GM12875 (cell line): ENCODE results near the gene CAPN10.
"Not testable (repeated sequence)": the region's sequence is repeated elsewhere in the genome, so short reads cannot be mapped to it uniquely, and the experiment has no call there.

Experiments used
- H3K4me3 ChIP-seq: one replicate; pipeline ENCODE4 v1.5.1; 2011; ENCODE audit warnings: low read depth, low read length, control low read depth
- TF ChIP-seq, protein P1 (sequence below): IDR thresholded peaks from 2 replicates; pipeline ENCODE4 v1.5.1; 2011; ENCODE audit warnings: low read depth, mild to moderate bottlenecking, control low read depth, inconsistent platforms, low read length, moderate library complexity, borderline replicate concordance; ENCODE audit not compliant: insufficient read depth

Gene CAPN10, protein sequence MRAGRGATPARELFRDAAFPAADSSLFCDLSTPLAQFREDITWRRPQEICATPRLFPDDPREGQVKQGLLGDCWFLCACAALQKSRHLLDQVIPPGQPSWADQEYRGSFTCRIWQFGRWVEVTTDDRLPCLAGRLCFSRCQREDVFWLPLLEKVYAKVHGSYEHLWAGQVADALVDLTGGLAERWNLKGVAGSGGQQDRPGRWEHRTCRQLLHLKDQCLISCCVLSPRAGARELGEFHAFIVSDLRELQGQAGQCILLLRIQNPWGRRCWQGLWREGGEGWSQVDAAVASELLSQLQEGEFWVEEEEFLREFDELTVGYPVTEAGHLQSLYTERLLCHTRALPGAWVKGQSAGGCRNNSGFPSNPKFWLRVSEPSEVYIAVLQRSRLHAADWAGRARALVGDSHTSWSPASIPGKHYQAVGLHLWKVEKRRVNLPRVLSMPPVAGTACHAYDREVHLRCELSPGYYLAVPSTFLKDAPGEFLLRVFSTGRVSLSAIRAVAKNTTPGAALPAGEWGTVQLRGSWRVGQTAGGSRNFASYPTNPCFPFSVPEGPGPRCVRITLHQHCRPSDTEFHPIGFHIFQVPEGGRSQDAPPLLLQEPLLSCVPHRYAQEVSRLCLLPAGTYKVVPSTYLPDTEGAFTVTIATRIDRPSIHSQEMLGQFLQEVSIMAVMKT

DNA sequence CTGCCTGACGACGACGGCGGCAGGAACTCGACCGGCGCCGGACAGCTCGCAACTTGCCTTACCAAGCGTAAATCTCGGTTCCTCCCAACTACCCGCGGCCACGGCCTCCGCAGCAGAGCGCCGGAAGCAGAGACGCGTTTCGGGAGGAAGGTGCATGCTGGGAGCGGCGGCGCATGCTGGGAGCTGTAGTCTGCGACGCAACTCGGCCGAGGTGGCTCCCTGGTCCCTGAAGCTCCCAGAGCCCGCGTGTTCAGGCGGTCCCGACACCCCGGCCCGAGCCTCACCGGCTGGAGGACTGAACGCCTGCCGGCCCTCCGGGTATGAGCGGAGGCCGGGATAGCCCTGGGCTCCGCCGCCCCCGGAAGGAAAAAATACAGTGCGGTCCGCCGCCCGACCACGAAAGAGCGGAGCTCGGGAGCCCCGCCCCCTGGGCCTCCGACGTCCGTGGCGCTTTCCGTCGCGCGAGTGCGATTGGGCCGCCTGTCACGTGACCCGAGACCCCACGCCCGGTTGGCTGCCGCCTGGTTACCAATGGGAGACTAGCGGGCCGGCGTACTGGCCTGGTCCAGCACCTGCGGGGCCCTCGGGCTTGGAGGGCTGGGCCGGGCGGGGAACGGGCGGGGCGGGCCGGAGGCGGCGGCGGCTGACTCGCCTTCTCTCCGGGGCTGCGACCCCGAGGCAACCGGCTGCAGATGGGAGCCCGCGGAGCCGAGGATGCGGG lies at the start of gene CAPN10:
Gene CAPN10, plus strand, starts transcription at position 537 of the 721 bp plus-strand sequence. Its CDS starts 178 bp downstream, at position 715.
- H3K4me3 ChIP-seq = peak within 1 kb of the TSS; percentile 74
- TF ChIP-seq, protein P1, sequence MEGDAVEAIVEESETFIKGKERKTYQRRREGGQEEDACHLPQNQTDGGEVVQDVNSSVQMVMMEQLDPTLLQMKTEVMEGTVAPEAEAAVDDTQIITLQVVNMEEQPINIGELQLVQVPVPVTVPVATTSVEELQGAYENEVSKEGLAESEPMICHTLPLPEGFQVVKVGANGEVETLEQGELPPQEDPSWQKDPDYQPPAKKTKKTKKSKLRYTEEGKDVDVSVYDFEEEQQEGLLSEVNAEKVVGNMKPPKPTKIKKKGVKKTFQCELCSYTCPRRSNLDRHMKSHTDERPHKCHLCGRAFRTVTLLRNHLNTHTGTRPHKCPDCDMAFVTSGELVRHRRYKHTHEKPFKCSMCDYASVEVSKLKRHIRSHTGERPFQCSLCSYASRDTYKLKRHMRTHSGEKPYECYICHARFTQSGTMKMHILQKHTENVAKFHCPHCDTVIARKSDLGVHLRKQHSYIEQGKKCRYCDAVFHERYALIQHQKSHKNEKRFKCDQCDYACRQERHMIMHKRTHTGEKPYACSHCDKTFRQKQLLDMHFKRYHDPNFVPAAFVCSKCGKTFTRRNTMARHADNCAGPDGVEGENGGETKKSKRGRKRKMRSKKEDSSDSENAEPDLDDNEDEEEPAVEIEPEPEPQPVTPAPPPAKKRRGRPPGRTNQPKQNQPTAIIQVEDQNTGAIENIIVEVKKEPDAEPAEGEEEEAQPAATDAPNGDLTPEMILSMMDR = no peak

DNA sequence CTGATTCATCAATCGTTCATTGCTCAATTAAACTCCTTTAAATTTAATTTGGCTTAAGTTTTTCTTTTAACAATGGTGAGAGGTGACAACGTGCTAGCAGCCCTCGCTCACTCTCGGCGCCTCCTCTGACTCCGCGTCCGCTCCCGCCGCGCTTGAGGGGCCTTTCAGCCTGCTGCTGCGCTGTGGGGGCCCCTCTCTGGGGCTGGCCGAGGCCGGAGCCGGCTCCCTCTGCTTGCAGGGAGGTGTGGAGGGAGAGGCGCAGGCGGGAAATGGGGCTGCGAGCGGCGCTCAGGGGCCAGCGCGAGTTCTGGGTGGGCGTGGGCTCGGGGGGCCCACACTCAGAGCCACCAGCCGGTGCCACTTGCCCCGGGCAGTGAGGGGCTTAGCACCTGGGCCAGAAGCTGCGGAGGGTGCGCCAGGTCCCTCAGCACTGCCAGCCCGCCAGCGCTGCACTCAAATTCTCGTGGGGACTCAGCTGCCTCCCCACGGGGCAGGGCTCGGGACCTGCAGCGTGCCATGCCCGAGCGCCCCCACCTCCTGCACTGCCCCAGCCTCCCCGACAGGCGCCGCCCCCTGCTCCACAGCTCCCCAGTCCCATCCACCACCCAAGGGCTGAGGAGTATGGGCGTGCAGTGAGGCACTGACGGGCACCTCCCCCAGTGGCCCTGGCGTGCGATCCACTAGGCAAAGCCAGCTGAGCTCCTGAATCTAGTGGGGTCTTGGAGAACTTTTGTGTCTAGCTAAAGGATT lies 48.3 kb upstream of the CAPN10 start:
- H3K4me3 ChIP-seq = no peak overlapping the region
- TF ChIP-seq, protein P1 = no peak

DNA sequence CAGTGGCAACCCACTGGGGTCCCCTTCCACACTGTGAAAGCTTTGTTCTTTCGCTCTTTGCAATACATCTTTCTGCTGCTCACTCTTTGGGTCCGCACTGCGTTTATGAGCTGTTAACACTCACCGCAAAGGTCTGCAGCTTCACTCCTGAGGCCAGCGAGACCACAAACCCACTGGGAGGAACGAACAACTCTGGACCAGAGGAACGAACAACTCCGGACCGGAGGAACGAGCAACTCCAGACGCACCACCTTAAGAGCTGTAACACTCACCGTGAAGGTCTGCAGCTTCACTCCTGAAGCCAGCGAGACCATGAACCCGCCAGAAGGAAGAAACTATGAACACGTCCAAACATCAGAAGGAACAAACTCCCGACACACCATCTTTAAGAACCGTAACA lies 47.4 kb upstream of the CAPN10 start:
- not testable (repeated sequence) for H3K4me3 ChIP-seq

DNA sequence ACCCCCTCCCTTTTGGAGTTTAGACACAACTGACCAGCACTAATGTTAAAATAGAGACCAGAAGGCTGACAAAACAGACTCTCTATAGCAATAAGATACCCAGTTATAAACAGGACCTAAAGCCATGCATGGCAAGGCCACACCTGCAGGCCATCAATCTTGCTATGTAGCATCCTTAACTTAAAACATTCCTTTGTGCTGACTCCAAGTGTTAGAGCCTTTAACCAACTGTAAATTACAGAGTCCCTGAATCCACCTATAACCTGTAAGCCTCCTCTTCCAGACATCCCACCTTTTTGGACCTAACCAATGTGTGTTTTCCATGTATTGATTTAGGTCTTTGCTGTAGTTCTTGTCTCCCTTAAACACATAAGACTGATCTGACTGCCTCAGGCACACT lies 46.6 kb upstream of the CAPN10 start:
- TF ChIP-seq, protein P1 = no peak
- H3K4me3 ChIP-seq = no peak overlapping the region

DNA sequence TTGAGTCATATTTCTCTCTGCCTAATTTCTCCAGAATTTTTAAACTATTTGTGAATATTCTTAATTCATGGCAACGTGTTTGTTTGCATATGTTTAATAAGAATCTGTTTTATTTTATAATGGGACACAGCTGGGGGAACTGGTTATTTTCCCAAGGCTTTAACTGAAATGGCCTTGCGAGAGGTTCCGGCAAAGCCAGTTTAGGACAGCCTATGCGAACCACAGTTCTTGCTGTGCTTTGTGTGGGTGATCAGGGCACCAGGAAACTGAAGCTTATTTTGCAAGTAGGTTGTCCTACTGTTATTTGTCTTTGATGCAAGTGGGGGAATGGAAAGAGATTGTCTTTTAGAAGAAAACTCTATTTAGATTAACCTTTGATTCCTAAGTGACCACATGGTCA lies 35.2 kb upstream of the CAPN10 start:
- TF ChIP-seq, protein P1 = no peak

DNA sequence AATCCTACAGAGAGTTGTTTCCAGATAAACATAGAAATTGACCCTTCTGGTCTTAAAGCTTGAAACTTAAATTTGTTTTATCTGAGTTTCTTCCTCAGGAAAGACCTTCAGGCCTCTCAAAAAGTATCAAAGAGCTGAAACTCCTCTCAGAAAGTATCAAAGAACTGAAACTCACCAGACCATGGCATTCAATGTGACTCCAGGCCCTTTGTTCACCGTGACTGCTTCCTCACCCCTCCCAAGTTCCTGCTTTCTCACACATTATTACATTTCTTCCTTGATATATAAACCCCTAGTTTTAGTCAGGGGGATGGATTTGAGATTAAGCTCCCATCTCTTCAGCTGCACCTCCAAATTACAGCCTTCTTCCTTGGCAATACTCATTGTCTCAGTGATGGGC lies 34.7 kb upstream of the CAPN10 start:
- H3K4me3 ChIP-seq = no peak overlapping the region
- TF ChIP-seq, protein P1 = no peak

More for the DNA sequence above, 35.2 kb upstream of the CAPN10 start:
- H3K4me3 ChIP-seq = no peak overlapping the region
